Stimulated activated naive CD8-positive, alpha-beta T cell treated with anti-CD3 and anti-CD28 coated beads, Interleukin-15, amount 100 ng/mL, for 72 hours (primary cell): ENCODE measurements around the gene THOC6.

Experiments
- ATAC-seq: fragments of 150-1000 bp; cut with Tn5 transposase; 2 replicates; pipeline ENCODE4 v1.10.0; 2021; ENCODE audit warnings: mild to moderate bottlenecking, moderate library complexity
- DNase-seq, 2 donors: peaks; one replicate each; pipeline ENCODE4 v3.0.0; 2021 to 2022
- H3K27ac Mint-ChIP-seq, 2 donors: one replicate each; pipeline ENCODE4 v1.8.0; 2022; ENCODE audit warnings: mild to moderate bottlenecking in 2 of 2, mixed read lengths in 2 of 2, moderate library complexity in 2 of 2
- H3K27me3 Mint-ChIP-seq: one replicate; pipeline ENCODE4 v1.8.0; 2022; ENCODE audit warnings: mixed read lengths
- H3K4me1 Mint-ChIP-seq: one replicate; pipeline ENCODE4 v1.8.0; 2022; ENCODE audit warnings: mild to moderate bottlenecking, mixed read lengths
- H3K4me3 Mint-ChIP-seq, 2 donors: one replicate each; pipeline ENCODE4 v1.8.0; 2022; ENCODE audit warnings: mild to moderate bottlenecking in 2 of 2, mixed read lengths in 2 of 2, moderate library complexity in 1 of 2
- H3K9me3 Mint-ChIP-seq, 2 donors: one replicate each; pipeline ENCODE4 v1.8.0; 2022; ENCODE audit warnings: mixed read lengths in 2 of 2

Gene THOC6

GRCh38 chr16:2986623-2987188 lies 37.1 kb upstream of the THOC6 start:
- DNase-seq (no peak), ATAC-seq (no peak)
- H3K9me3 Mint-ChIP-seq = no peaks in the 10 kb centered on the region
- no peak overlapping the region for H3K4me3 Mint-ChIP-seq
- peak overlapping the region in 1 of 2 donors; percentile 68 for H3K27ac Mint-ChIP-seq
- peaks cover 17% of the 10 kb centered on the region for H3K4me1 Mint-ChIP-seq
- peaks cover 41% of the 10 kb centered on the region for H3K27me3 Mint-ChIP-seq

- Mint-ChIP-seq H3K27me3 (peaks cover 37% of the 10 kb centered on the region), H3K9me3 (no peaks in the 10 kb centered on the region), H3K27ac (no peak overlapping the region), H3K4me3 (no peak overlapping the region), H3K4me1 (peaks cover 11% of the 10 kb centered on the region)
- DNase-seq (no peak), ATAC-seq (no peak)
These were observed 36.5 kb upstream of the THOC6 start for GRCh38 chr16:2987286-2987685.

- ATAC-seq = no peak
- no peak for DNase-seq
- H3K9me3 Mint-ChIP-seq = no peaks in the 10 kb centered on the region
- H3K27ac Mint-ChIP-seq = no peak overlapping the region
- H3K4me3 Mint-ChIP-seq = no peak overlapping the region
- peaks cover 31% of the 10 kb centered on the region for H3K27me3 Mint-ChIP-seq
- peaks cover 7% of the 10 kb centered on the region for H3K4me1 Mint-ChIP-seq
These were observed 36.0 kb upstream of the THOC6 start for GRCh38 chr16:2987833-2988232.

GRCh38 chr16:2988590-2989099 lies 35.2 kb upstream of the THOC6 start:
- ATAC-seq = no peak
- Mint-ChIP-seq H3K4me3 (no peak overlapping the region), H3K27ac (no peak overlapping the region), H3K9me3 (no peaks in the 10 kb centered on the region), H3K4me1 (peaks cover 4% of the 10 kb centered on the region), H3K27me3 (peaks cover 26% of the 10 kb centered on the region)
- DNase-seq = no peak

GRCh38 chr16:2990891-2991290 lies 32.9 kb upstream of the THOC6 start:
- Mint-ChIP-seq H3K4me3 (no peak overlapping the region), H3K4me1 (no peaks in the 10 kb centered on the region), H3K27ac (no peak overlapping the region), H3K9me3 (no peaks in the 10 kb centered on the region), H3K27me3 (peaks cover 22% of the 10 kb centered on the region)
- DNase-seq (no peak), ATAC-seq (no peak)

GRCh38 chr16:2991566-2992261 lies 32.1 kb upstream of the THOC6 start:
- Mint-ChIP-seq H3K9me3 (no peaks in the 10 kb centered on the region), H3K4me1 (no peaks in the 10 kb centered on the region), H3K27ac (no peak overlapping the region), H3K27me3 (peaks cover 15% of the 10 kb centered on the region), H3K4me3 (no peak overlapping the region)
- ATAC-seq = no peak
- DNase-seq = no peak

- Mint-ChIP-seq H3K27me3 (peaks cover 12% of the 10 kb centered on the region), H3K27ac (peak overlapping the region in 1 of 2 donors; percentile 76), H3K9me3 (no peaks in the 10 kb centered on the region), H3K4me3 (no peak overlapping the region), H3K4me1 (no peaks in the 10 kb centered on the region)
- ATAC-seq (no peak), DNase-seq (no peak)
These were observed 31.3 kb upstream of the THOC6 start for GRCh38 chr16:2992383-2993081.

- ATAC-seq (no peak), DNase-seq (no peak)
- Mint-ChIP-seq H3K4me1 (no peaks in the 10 kb centered on the region), H3K27ac (peak overlapping the region in 1 of 2 donors; percentile 42), H3K4me3 (no peak overlapping the region), H3K27me3 (peaks cover 14% of the 10 kb centered on the region), H3K9me3 (no peaks in the 10 kb centered on the region)
These were observed 27.5 kb upstream of the THOC6 start for GRCh38 chr16:2996298-2996697.

GRCh38 chr16:2999929-3000328 lies 23.9 kb upstream of the THOC6 start:
- no peak for DNase-seq
- H3K27me3 Mint-ChIP-seq = peaks cover 18% of the 10 kb centered on the region
- H3K4me1 Mint-ChIP-seq = peaks cover 4% of the 10 kb centered on the region
- H3K9me3 Mint-ChIP-seq = no peaks in the 10 kb centered on the region
- H3K4me3 Mint-ChIP-seq = no peak overlapping the region
- peak overlapping the region in 1 of 2 donors; percentile 89 for H3K27ac Mint-ChIP-seq
- no peak for ATAC-seq

GRCh38 chr16:3000540-3000939 lies 23.3 kb upstream of the THOC6 start:
- Mint-ChIP-seq H3K27me3 (peaks cover 22% of the 10 kb centered on the region), H3K4me3 (no peak overlapping the region), H3K9me3 (no peaks in the 10 kb centered on the region), H3K4me1 (peaks cover 6% of the 10 kb centered on the region), H3K27ac (no peak overlapping the region)
- ATAC-seq (no peak), DNase-seq (no peak)

- H3K27ac Mint-ChIP-seq = no peak overlapping the region
- no peak overlapping the region for H3K4me3 Mint-ChIP-seq
- H3K4me1 Mint-ChIP-seq = peaks cover 6% of the 10 kb centered on the region
- DNase-seq (no peak), ATAC-seq (no peak)
- no peaks in the 10 kb centered on the region for H3K9me3 Mint-ChIP-seq
- H3K27me3 Mint-ChIP-seq = peaks cover 29% of the 10 kb centered on the region
These were observed 22.5 kb upstream of the THOC6 start for GRCh38 chr16:3001316-3001715.

GRCh38 chr16:3003582-3004270 lies 20.1 kb upstream of the THOC6 start:
- peak overlapping the region; percentile 65 to 71 for H3K4me3 Mint-ChIP-seq
- H3K4me1 Mint-ChIP-seq = peaks cover 25% of the 10 kb centered on the region
- ATAC-seq = peak; percentile 99
- peak overlapping the region in 1 of 2 donors; percentile 76 for H3K27ac Mint-ChIP-seq
- H3K27me3 Mint-ChIP-seq = peaks cover 53% of the 10 kb centered on the region
- DNase-seq = peak; percentile 96 to 99
- H3K9me3 Mint-ChIP-seq = no peaks in the 10 kb centered on the region

GRCh38 chr16:3004319-3004718 lies 19.5 kb upstream of the THOC6 start:
- H3K4me3 Mint-ChIP-seq = peak overlapping the region in 1 of 2 donors; percentile 71
- peaks cover 28% of the 10 kb centered on the region for H3K4me1 Mint-ChIP-seq
- DNase-seq (no peak), ATAC-seq (peak; percentile 34)
- H3K27ac Mint-ChIP-seq = no peak overlapping the region
- H3K27me3 Mint-ChIP-seq = peaks cover 53% of the 10 kb centered on the region
- no peaks in the 10 kb centered on the region for H3K9me3 Mint-ChIP-seq

GRCh38 chr16:3004781-3005284 lies 19.0 kb upstream of the THOC6 start:
- H3K27ac Mint-ChIP-seq = no peak overlapping the region
- no peak for DNase-seq
- no peak for ATAC-seq
- no peaks in the 10 kb centered on the region for H3K9me3 Mint-ChIP-seq
- peaks cover 48% of the 10 kb centered on the region for H3K27me3 Mint-ChIP-seq
- H3K4me3 Mint-ChIP-seq = peak overlapping the region; percentile 71 to 79
- peaks cover 28% of the 10 kb centered on the region for H3K4me1 Mint-ChIP-seq
